IPS-18c (cell line): Measurements from ENCODE around the gene SAMD4B.

Experiments used
- H3K4me3 ChIP-seq: 2 replicates; pipeline ENCODE4 v1.7.0; 2013; ENCODE audit warnings: low read depth, mild to moderate bottlenecking, low read length, moderate library complexity; ENCODE audit not compliant: insufficient read depth
- H3K9me3 ChIP-seq: one replicate; pipeline ENCODE4 v1.6.1; 2013; ENCODE audit warnings: mild to moderate bottlenecking, low read length, moderate library complexity; ENCODE audit not compliant: control insufficient read depth, insufficient read depth

Gene SAMD4B

GRCh38 chr19:39397360-39398296 lies 55.4 kb downstream of the SAMD4B start:
- Histone ChIP-seq H3K9me3 (peaks cover 2% of the 10 kb centered on the region), H3K4me3 (no peak overlapping the region)

- Histone ChIP-seq H3K9me3 (peaks cover 2% of the 10 kb centered on the region), H3K4me3 (no peak overlapping the region)
These were observed 56.2 kb downstream of the SAMD4B start for GRCh38 chr19:39398297-39398864.

- peaks cover 2% of the 10 kb centered on the region for H3K9me3 ChIP-seq
- no peak overlapping the region for H3K4me3 ChIP-seq
These were observed 57.4 kb downstream of the SAMD4B start for GRCh38 chr19:39399668-39400050.

- Histone ChIP-seq H3K9me3 (peaks cover 2% of the 10 kb centered on the region), H3K4me3 (no peak overlapping the region)
These were observed 57.8 kb downstream of the SAMD4B start for GRCh38 chr19:39400061-39400460.

- Histone ChIP-seq H3K9me3 (peaks cover 2% of the 10 kb centered on the region), H3K4me3 (no peak overlapping the region)
These were observed 58.9 kb downstream of the SAMD4B start for GRCh38 chr19:39401070-39401548.

- peaks cover 2% of the 10 kb centered on the region for H3K9me3 ChIP-seq
- H3K4me3 ChIP-seq = peak overlapping the region; percentile 68
These were observed 59.5 kb downstream of the SAMD4B start for GRCh38 chr19:39401549-39402345.

GRCh38 chr19:39402346-39403300 lies 60.4 kb downstream of the SAMD4B start:
- Histone ChIP-seq H3K9me3 (peaks cover 2% of the 10 kb centered on the region), H3K4me3 (peak overlapping the region; percentile 68)

- Histone ChIP-seq H3K4me3 (peak overlapping the region; percentile 68), H3K9me3 (peaks cover 2% of the 10 kb centered on the region)
These were observed 61.4 kb downstream of the SAMD4B start for GRCh38 chr19:39403331-39404312.

GRCh38 chr19:39405261-39405957 lies 63.2 kb downstream of the SAMD4B start:
- no peak overlapping the region for H3K4me3 ChIP-seq

GRCh38 chr19:39405958-39406655 lies 63.9 kb downstream of the SAMD4B start:
- Histone ChIP-seq H3K4me3 (peak overlapping the region; percentile 46; the same call in 1 of the 2 replicates), H3K9me3 (no peaks in the 10 kb centered on the region)

More at GRCh38 chr19:39405261-39405957, 63.2 kb downstream of the SAMD4B start:
- H3K9me3 ChIP-seq = no peaks in the 10 kb centered on the region

- no peaks in the 10 kb centered on the region for H3K9me3 ChIP-seq
- peak within 1 kb of the TSS; percentile 84 for H3K4me3 ChIP-seq
These were observed 64.6 kb downstream of the SAMD4B start, which contains the start of gene ZFP36 for GRCh38 chr19:39406656-39407409. TSS of gene ZFP36 (plus strand) at chr19:39406847. CDS start at chr19:39406905, 58 bp downstream.

GRCh38 chr19:39407410-39407659 lies 65.1 kb downstream of the SAMD4B start:
- Histone ChIP-seq H3K4me3 (peak overlapping the region; percentile 84), H3K9me3 (no peaks in the 10 kb centered on the region)

GRCh38 chr19:39407660-39408391 lies 65.6 kb downstream of the SAMD4B start:
- peak overlapping the region; percentile 84 for H3K4me3 ChIP-seq

More at GRCh38 chr19:39407660-39408391, 65.6 kb downstream of the SAMD4B start:
- no peaks in the 10 kb centered on the region for H3K9me3 ChIP-seq
